ENCODE measurements around the gene GCC2.
A peak's percentile ranks its signal among the peaks of the same experiment; 100 is the strongest.

GCC2 gene

GRCh38 chr2:108531674-108532055 lies 82.7 kb downstream of the GCC2 start:
- H3K4me1 ChIP-seq (ENCODE audit: insufficient read depth, low read length, poor library complexity, severe bottlenecking): peaks cover 25% of the 10 kb centered on the region
- H3K4me2 ChIP-seq (ENCODE audit: low read depth, low read length, poor library complexity, severe bottlenecking): peak overlapping the region; percentile 66
- H4K20me1 ChIP-seq (ENCODE audit: insufficient read depth, low read length, poor library complexity, severe bottlenecking): peaks cover 15% of the 10 kb centered on the region
- H3K27me3 ChIP-seq (ENCODE audit: insufficient read depth, low read length, poor library complexity, severe bottlenecking): no peaks in the 10 kb centered on the region
- no peak overlapping the region for H3K4me3 ChIP-seq (ENCODE audit: low read length, poor library complexity, severe bottlenecking)
- no peaks in the 10 kb centered on the region for H3F3A ChIP-seq (ENCODE audit: low read depth)
- H3K9ac ChIP-seq (ENCODE audit: low read depth, low read length, poor library complexity, severe bottlenecking): peak overlapping the region; percentile 21
- H3K9me3 ChIP-seq (ENCODE audit: insufficient read depth, low read depth, low read length): no peaks in the 10 kb centered on the region
- H2AFZ ChIP-seq (ENCODE audit: low read length): no peak overlapping the region
- H3K79me2 ChIP-seq (ENCODE audit: insufficient read depth, low read length): peaks cover 29% of the 10 kb centered on the region
- H3K9me2 ChIP-seq (replicated peaks; ENCODE audit: low read depth, low read length): no peaks in the 10 kb centered on the region
- no peak for TF ChIP-seq EZH2phosphoT487 (IDR thresholded peaks at IDR 0.05; ENCODE audit: borderline replicate concordance)
- TF ChIP-seq, protein P1, sequence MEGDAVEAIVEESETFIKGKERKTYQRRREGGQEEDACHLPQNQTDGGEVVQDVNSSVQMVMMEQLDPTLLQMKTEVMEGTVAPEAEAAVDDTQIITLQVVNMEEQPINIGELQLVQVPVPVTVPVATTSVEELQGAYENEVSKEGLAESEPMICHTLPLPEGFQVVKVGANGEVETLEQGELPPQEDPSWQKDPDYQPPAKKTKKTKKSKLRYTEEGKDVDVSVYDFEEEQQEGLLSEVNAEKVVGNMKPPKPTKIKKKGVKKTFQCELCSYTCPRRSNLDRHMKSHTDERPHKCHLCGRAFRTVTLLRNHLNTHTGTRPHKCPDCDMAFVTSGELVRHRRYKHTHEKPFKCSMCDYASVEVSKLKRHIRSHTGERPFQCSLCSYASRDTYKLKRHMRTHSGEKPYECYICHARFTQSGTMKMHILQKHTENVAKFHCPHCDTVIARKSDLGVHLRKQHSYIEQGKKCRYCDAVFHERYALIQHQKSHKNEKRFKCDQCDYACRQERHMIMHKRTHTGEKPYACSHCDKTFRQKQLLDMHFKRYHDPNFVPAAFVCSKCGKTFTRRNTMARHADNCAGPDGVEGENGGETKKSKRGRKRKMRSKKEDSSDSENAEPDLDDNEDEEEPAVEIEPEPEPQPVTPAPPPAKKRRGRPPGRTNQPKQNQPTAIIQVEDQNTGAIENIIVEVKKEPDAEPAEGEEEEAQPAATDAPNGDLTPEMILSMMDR (conservative IDR thresholded peaks at IDR 0.05; ENCODE audit: low read length): no peak
- H3K36me3 ChIP-seq (ENCODE audit: insufficient read depth, low read length): no peaks in the 10 kb centered on the region

GRCh38 chr2:108533832-108534583 lies 85.0 kb downstream of the GCC2 start, which contains the start of gene LIMS1:
Gene LIMS1, plus strand, starts transcription at chr2:108534470. Its CDS starts 93 bp downstream, at chr2:108534563.
- H4K20me1 ChIP-seq (ENCODE audit: insufficient read depth, low read length, poor library complexity, severe bottlenecking): peaks cover 21% of the 10 kb centered on the region
- H3K9ac ChIP-seq (ENCODE audit: low read depth, low read length, poor library complexity, severe bottlenecking): peak within 1 kb of the TSS; percentile 82
- peaks cover 48% of the 10 kb centered on the region for H3K4me1 ChIP-seq (ENCODE audit: insufficient read depth, low read length, poor library complexity, severe bottlenecking)
- H3K27me3 ChIP-seq (ENCODE audit: insufficient read depth, low read length, poor library complexity, severe bottlenecking): no peaks in the 10 kb centered on the region
- H3K79me2 ChIP-seq (ENCODE audit: insufficient read depth, low read length): peaks cover 52% of the 10 kb centered on the region
- H3K4me3 ChIP-seq (ENCODE audit: low read length, poor library complexity, severe bottlenecking): peak within 1 kb of the TSS; percentile 87
- H3F3A ChIP-seq (ENCODE audit: low read depth): no peaks in the 10 kb centered on the region
- H3K4me2 ChIP-seq (ENCODE audit: low read depth, low read length, poor library complexity, severe bottlenecking): peak within 1 kb of the TSS; percentile 90
- no peaks in the 10 kb centered on the region for H3K9me2 ChIP-seq (replicated peaks; ENCODE audit: low read depth, low read length)
- no peaks in the 10 kb centered on the region for H3K9me3 ChIP-seq (ENCODE audit: insufficient read depth, low read depth, low read length)
- peak within 1 kb of the TSS; percentile 78 for H2AFZ ChIP-seq (ENCODE audit: low read length)
- H3K36me3 ChIP-seq (ENCODE audit: insufficient read depth, low read length): no peaks in the 10 kb centered on the region
- TF ChIP-seq, protein P1 (conservative IDR thresholded peaks at IDR 0.05; ENCODE audit: low read length): no peak
- TF ChIP-seq EZH2phosphoT487 (IDR thresholded peaks at IDR 0.05; ENCODE audit: borderline replicate concordance): no peak

GRCh38 chr2:108534584-108535356 lies 85.8 kb downstream of the GCC2 start:
- H3K36me3 ChIP-seq (ENCODE audit: insufficient read depth, low read length): no peaks in the 10 kb centered on the region
- H2AFZ ChIP-seq (ENCODE audit: low read length): peak overlapping the region; percentile 62
- peak overlapping the region; percentile 90 for H3K4me2 ChIP-seq (ENCODE audit: low read depth, low read length, poor library complexity, severe bottlenecking)
- H3K9me3 ChIP-seq (ENCODE audit: insufficient read depth, low read depth, low read length): no peaks in the 10 kb centered on the region
- H3F3A ChIP-seq (ENCODE audit: low read depth): no peaks in the 10 kb centered on the region
- peak overlapping the region; percentile 87 for H3K4me3 ChIP-seq (ENCODE audit: low read length, poor library complexity, severe bottlenecking)
- H3K9ac ChIP-seq (ENCODE audit: low read depth, low read length, poor library complexity, severe bottlenecking): peak overlapping the region; percentile 73
- no peaks in the 10 kb centered on the region for H3K9me2 ChIP-seq (replicated peaks; ENCODE audit: low read depth, low read length)
- peaks cover 21% of the 10 kb centered on the region for H4K20me1 ChIP-seq (ENCODE audit: insufficient read depth, low read length, poor library complexity, severe bottlenecking)
- no peaks in the 10 kb centered on the region for H3K27me3 ChIP-seq (ENCODE audit: insufficient read depth, low read length, poor library complexity, severe bottlenecking)
- H3K4me1 ChIP-seq (ENCODE audit: insufficient read depth, low read length, poor library complexity, severe bottlenecking): peaks cover 48% of the 10 kb centered on the region
- peaks cover 60% of the 10 kb centered on the region for H3K79me2 ChIP-seq (ENCODE audit: insufficient read depth, low read length)
- TF ChIP-seq EZH2phosphoT487 (IDR thresholded peaks at IDR 0.05; ENCODE audit: borderline replicate concordance): no peak
- TF ChIP-seq, protein P1 (conservative IDR thresholded peaks at IDR 0.05; ENCODE audit: low read length): no peak

Measured in Loucy (cell line).